Heart left ventricle (tissue), 13 donors: ENCODE data around the gene CRY1.

Experiments
- CTCF ChIP-seq, 12 donors: fragments of 200-600 bp; sonication (generic) in 4 of 12; IDR thresholded peaks; one replicate each; pipeline versions ENCODE4 v1.5.0 to v1.8.0; 2018 to 2022; ENCODE audit warnings: antibody characterized with exemption in 12 of 12, mild to moderate bottlenecking in 5 of 12
- POLR2A ChIP-seq, 2 donors: fragments of 450-650 bp; IDR thresholded peaks; one replicate each; pipeline ENCODE4 v1.6.1; 2017; ENCODE audit warnings: antibody characterized with exemption in 2 of 2, mild to moderate bottlenecking in 2 of 2, moderate library complexity in 2 of 2
- donor health status: ischemic (EF 13 %, LVEDD 7.1; RV severe dilation, severe dysfunction).
- donor health status: DM: no; HTN: yes; CAD: no.
- donor health status: DM: no; HTN: no; CAD: no.
- donor health status: ischemic (EF 25% LVEDD 6.9; RV normal size, moderate dysfunction).
- donor health status: ischemic (EF 25% LVEDD 5.7; RV mildly dilated, moderate dysfunction).
- donor health status: ischemic (EF 35%, LVEDD 5.7; RV mildly dilated, moderate dysfunction).
- donor health status: nonischemic (EF 11% LVEDD 7.7; RV severe dilation, severe dysfunction).
- donor health status: DM: yes; HTN: yes; CAD: no.
- donor health status: PGD.
- donor health status: ischemic (EF 29% LVEDD 5.4; RV normal size, mild dysfunction).
- donor health status: nonischemic (EF 23%, LVEDD 6.1; RV moderate dilation, normal function).

GRCh38 chr12:106986625-106987389 is 106.5 kb downstream of the CRY1 start, which contains the start of gene MTERF2:
- TF ChIP-seq POLR2A (IDR thresholded peaks at IDR 0.05) (peak in 1 of 2 donors; percentile 93), CTCF (IDR thresholded peaks at IDR 0.05) (peak in 2 of 12 donors; percentile 11 to 16)
